ENCODE results near the gene RNF13. TPM values are rescaled to one million over a fixed set of nuclear protein-coding genes. Genes with fewer than 3 reads are reported as not detected.

The RNF13 gene
- total RNA-seq, 1 experiment from 2014 or later = 28.9 TPM

DNA sequence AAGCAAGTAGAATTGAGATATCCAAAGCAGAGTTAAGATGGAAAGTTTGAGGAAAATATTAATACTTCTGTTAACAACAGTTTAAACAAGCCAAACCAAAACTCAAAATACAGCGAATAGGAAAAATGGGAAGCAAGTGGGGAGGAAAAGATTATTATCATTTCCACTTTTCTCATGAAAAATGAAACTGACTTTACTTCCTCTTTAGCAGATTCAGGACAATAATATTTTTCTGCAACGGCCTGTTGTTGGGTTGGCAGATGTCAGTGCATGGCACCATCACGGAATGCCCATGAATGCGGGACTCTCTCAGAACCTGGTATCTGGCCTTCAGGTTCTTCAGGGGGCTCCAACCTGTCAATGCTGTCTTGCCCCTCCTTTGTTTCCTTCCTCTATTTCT lies 31.8 kb upstream of the RNF13 start (continued):
- TF ChIP-seq, protein P1, sequence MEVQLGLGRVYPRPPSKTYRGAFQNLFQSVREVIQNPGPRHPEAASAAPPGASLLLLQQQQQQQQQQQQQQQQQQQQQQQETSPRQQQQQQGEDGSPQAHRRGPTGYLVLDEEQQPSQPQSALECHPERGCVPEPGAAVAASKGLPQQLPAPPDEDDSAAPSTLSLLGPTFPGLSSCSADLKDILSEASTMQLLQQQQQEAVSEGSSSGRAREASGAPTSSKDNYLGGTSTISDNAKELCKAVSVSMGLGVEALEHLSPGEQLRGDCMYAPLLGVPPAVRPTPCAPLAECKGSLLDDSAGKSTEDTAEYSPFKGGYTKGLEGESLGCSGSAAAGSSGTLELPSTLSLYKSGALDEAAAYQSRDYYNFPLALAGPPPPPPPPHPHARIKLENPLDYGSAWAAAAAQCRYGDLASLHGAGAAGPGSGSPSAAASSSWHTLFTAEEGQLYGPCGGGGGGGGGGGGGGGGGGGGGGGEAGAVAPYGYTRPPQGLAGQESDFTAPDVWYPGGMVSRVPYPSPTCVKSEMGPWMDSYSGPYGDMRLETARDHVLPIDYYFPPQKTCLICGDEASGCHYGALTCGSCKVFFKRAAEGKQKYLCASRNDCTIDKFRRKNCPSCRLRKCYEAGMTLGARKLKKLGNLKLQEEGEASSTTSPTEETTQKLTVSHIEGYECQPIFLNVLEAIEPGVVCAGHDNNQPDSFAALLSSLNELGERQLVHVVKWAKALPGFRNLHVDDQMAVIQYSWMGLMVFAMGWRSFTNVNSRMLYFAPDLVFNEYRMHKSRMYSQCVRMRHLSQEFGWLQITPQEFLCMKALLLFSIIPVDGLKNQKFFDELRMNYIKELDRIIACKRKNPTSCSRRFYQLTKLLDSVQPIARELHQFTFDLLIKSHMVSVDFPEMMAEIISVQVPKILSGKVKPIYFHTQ (CRISPR knock-in tag; IDR thresholded peaks at IDR 0.05) = no peak

DNA sequence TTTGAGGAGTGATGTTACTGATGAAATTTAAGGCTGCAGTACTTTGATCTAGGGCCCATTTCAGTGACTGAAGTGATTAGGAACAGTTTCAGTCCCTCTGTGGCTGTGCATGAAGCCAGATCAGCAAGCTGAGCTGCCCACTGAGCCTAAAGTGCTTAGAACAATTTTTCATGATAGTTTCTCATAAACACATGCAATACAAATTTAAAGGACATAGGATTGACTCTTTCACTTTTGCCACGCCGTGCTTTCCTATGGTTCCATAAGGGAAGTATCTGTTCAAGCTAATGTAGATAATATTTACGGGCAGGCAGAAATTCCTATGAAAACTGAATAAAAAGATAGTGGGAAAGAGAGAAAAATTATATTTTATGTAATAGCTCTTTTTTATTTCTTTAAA lies 31.3 kb upstream of the RNF13 start:
- no peak overlapping the region for H3K4me3 Mint-ChIP-seq
- no peak overlapping the region for H3K27ac Mint-ChIP-seq
- ChIA-PET CTCF (interaction anchor here (0.8 to 2.0 kb wide), 5 partner anchors 9 to 26 kb away, joined by 3 to 17 read pairs (median 4); no protein-coding TSS in a partner anchor), POLR2A (interaction anchor here (0.6 kb wide), 1 partner anchor 97 kb away, joined by 4 read pairs; no protein-coding TSS in a partner anchor)
- no peaks in the 10 kb centered on the region for H3K36me3 Mint-ChIP-seq
- ATAC-seq (no peak), DNase-seq (ENCODE audit: low spot score) (no peak)
- H3K27me3 Mint-ChIP-seq (ENCODE audit: low read depth) = no peaks in the 10 kb centered on the region; the same call in 1 of the 2 replicates
- TF ChIP-seq KAT7 (CRISPR knock-in tag; IDR thresholded peaks at IDR 0.05; ENCODE audit: borderline replicate concordance) (no peak), NFYB (CRISPR knock-in tag; conservative IDR thresholded peaks at IDR 0.05; ENCODE audit: low read depth) (no peak), GTF2I (CRISPR knock-in tag; conservative IDR thresholded peaks at IDR 0.05) (no peak), NR3C1 (CRISPR knock-in tag; conservative IDR thresholded peaks at IDR 0.05; ENCODE audit: low read depth) (no peak), SMAD3 (CRISPR knock-in tag; IDR thresholded peaks at IDR 0.05; ENCODE audit: borderline replicate concordance) (no peak), NR2C2 (CRISPR knock-in tag; IDR thresholded peaks at IDR 0.05) (no peak), FOXP1 (CRISPR knock-in tag; IDR thresholded peaks at IDR 0.05; ENCODE audit: borderline replicate concordance) (no peak)
- TF ChIP-seq, protein P2, sequence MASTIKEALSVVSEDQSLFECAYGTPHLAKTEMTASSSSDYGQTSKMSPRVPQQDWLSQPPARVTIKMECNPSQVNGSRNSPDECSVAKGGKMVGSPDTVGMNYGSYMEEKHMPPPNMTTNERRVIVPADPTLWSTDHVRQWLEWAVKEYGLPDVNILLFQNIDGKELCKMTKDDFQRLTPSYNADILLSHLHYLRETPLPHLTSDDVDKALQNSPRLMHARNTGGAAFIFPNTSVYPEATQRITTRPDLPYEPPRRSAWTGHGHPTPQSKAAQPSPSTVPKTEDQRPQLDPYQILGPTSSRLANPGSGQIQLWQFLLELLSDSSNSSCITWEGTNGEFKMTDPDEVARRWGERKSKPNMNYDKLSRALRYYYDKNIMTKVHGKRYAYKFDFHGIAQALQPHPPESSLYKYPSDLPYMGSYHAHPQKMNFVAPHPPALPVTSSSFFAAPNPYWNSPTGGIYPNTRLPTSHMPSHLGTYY (CRISPR knock-in tag; IDR thresholded peaks at IDR 0.05) = no peak
- TF ChIP-seq, protein P3, sequence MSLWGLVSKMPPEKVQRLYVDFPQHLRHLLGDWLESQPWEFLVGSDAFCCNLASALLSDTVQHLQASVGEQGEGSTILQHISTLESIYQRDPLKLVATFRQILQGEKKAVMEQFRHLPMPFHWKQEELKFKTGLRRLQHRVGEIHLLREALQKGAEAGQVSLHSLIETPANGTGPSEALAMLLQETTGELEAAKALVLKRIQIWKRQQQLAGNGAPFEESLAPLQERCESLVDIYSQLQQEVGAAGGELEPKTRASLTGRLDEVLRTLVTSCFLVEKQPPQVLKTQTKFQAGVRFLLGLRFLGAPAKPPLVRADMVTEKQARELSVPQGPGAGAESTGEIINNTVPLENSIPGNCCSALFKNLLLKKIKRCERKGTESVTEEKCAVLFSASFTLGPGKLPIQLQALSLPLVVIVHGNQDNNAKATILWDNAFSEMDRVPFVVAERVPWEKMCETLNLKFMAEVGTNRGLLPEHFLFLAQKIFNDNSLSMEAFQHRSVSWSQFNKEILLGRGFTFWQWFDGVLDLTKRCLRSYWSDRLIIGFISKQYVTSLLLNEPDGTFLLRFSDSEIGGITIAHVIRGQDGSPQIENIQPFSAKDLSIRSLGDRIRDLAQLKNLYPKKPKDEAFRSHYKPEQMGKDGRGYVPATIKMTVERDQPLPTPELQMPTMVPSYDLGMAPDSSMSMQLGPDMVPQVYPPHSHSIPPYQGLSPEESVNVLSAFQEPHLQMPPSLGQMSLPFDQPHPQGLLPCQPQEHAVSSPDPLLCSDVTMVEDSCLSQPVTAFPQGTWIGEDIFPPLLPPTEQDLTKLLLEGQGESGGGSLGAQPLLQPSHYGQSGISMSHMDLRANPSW (CRISPR knock-in tag; conservative IDR thresholded peaks at IDR 0.05; ENCODE audit: low read depth) = no peak
- TF ChIP-seq, protein P4, sequence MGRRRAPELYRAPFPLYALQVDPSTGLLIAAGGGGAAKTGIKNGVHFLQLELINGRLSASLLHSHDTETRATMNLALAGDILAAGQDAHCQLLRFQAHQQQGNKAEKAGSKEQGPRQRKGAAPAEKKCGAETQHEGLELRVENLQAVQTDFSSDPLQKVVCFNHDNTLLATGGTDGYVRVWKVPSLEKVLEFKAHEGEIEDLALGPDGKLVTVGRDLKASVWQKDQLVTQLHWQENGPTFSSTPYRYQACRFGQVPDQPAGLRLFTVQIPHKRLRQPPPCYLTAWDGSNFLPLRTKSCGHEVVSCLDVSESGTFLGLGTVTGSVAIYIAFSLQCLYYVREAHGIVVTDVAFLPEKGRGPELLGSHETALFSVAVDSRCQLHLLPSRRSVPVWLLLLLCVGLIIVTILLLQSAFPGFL (CRISPR knock-in tag; IDR thresholded peaks at IDR 0.05; ENCODE audit: borderline replicate concordance) = no peak
- TF ChIP-seq, protein P5, sequence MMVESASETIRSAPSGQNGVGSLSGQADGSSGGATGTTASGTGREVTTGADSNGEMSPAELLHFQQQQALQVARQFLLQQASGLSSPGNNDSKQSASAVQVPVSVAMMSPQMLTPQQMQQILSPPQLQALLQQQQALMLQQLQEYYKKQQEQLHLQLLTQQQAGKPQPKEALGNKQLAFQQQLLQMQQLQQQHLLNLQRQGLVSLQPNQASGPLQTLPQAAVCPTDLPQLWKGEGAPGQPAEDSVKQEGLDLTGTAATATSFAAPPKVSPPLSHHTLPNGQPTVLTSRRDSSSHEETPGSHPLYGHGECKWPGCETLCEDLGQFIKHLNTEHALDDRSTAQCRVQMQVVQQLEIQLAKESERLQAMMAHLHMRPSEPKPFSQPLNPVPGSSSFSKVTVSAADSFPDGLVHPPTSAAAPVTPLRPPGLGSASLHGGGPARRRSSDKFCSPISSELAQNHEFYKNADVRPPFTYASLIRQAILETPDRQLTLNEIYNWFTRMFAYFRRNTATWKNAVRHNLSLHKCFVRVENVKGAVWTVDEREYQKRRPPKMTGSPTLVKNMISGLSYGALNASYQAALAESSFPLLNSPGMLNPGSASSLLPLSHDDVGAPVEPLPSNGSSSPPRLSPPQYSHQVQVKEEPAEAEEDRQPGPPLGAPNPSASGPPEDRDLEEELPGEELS (CRISPR knock-in tag; IDR thresholded peaks at IDR 0.05) = no peak
- TF ChIP-seq, protein P6, sequence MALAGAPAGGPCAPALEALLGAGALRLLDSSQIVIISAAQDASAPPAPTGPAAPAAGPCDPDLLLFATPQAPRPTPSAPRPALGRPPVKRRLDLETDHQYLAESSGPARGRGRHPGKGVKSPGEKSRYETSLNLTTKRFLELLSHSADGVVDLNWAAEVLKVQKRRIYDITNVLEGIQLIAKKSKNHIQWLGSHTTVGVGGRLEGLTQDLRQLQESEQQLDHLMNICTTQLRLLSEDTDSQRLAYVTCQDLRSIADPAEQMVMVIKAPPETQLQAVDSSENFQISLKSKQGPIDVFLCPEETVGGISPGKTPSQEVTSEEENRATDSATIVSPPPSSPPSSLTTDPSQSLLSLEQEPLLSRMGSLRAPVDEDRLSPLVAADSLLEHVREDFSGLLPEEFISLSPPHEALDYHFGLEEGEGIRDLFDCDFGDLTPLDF (CRISPR knock-in tag; IDR thresholded peaks at IDR 0.05) = no peak
- TF ChIP-seq, protein P7, sequence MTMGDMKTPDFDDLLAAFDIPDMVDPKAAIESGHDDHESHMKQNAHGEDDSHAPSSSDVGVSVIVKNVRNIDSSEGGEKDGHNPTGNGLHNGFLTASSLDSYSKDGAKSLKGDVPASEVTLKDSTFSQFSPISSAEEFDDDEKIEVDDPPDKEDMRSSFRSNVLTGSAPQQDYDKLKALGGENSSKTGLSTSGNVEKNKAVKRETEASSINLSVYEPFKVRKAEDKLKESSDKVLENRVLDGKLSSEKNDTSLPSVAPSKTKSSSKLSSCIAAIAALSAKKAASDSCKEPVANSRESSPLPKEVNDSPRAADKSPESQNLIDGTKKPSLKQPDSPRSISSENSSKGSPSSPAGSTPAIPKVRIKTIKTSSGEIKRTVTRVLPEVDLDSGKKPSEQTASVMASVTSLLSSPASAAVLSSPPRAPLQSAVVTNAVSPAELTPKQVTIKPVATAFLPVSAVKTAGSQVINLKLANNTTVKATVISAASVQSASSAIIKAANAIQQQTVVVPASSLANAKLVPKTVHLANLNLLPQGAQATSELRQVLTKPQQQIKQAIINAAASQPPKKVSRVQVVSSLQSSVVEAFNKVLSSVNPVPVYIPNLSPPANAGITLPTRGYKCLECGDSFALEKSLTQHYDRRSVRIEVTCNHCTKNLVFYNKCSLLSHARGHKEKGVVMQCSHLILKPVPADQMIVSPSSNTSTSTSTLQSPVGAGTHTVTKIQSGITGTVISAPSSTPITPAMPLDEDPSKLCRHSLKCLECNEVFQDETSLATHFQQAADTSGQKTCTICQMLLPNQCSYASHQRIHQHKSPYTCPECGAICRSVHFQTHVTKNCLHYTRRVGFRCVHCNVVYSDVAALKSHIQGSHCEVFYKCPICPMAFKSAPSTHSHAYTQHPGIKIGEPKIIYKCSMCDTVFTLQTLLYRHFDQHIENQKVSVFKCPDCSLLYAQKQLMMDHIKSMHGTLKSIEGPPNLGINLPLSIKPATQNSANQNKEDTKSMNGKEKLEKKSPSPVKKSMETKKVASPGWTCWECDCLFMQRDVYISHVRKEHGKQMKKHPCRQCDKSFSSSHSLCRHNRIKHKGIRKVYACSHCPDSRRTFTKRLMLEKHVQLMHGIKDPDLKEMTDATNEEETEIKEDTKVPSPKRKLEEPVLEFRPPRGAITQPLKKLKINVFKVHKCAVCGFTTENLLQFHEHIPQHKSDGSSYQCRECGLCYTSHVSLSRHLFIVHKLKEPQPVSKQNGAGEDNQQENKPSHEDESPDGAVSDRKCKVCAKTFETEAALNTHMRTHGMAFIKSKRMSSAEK (CRISPR knock-in tag; IDR thresholded peaks at IDR 0.05; ENCODE audit: borderline replicate concordance) = no peak
- H3K9me3 Mint-ChIP-seq = no peaks in the 10 kb centered on the region
- H3K4me1 Mint-ChIP-seq = peaks cover 4% of the 10 kb centered on the region; the same call in 1 of the 2 replicates

All from WTC11 (cell line).